Measurements from ENCODE around the gene OCEL1. TPM values are rescaled to one million over a fixed set of nuclear protein-coding genes. Genes with fewer than 3 reads are reported as not detected.

Gene OCEL1
- total and polyA plus RNA-seq, 2 of the 13 experiments (the other 11 are each of a cell fraction or from before 2014, with no cell fraction given) = 10.6 to 17.2 TPM

- no peak for TF ChIP-seq EHMT2 (IDR thresholded peaks at IDR 0.05; ENCODE audit: borderline replicate concordance, low read depth, low read length)
- TF ChIP-seq ZIK1 (CRISPR knock-in tag; IDR thresholded peaks at IDR 0.05; ENCODE audit: borderline replicate concordance, low read depth) = no peak
- no peak for TF ChIP-seq GATA4 (IDR thresholded peaks at IDR 0.05; ENCODE audit: borderline replicate concordance, low read depth)
- TF ChIP-seq CCAR2 (optimal IDR thresholded peaks at IDR 0.05; ENCODE audit: low read depth, low read length) = no peak
- no peak for TF ChIP-seq ATRX (CRISPR knock-in tag; IDR thresholded peaks at IDR 0.05; ENCODE audit: borderline replicate concordance)
- TF ChIP-seq NBN (conservative IDR thresholded peaks at IDR 0.05) = no peak
- TF ChIP-seq SAP130 (CRISPR knock-in tag; IDR thresholded peaks at IDR 0.05; ENCODE audit: low read depth) = peak; percentile 98
- TF ChIP-seq ZNF230 (CRISPR knock-in tag; IDR thresholded peaks at IDR 0.05) = no peak
- no peak for TF ChIP-seq ZNF383 (CRISPR knock-in tag; IDR thresholded peaks at IDR 0.05; ENCODE audit: borderline replicate concordance)
- 0 out of 2 replicates have a peak, but pooled peaks have one; percentile 43 for TF ChIP-seq AHDC1 (CRISPR knock-in tag; IDR thresholded peaks at IDR 0.05; ENCODE audit: borderline replicate concordance)
- no peak for TF ChIP-seq E2F2 (CRISPR knock-in tag; IDR thresholded peaks at IDR 0.05; ENCODE audit: borderline replicate concordance)
- TF ChIP-seq ZNF570 (CRISPR knock-in tag; IDR thresholded peaks at IDR 0.05; ENCODE audit: borderline replicate concordance) = no peak
- TF ChIP-seq ZNF746 (CRISPR knock-in tag; IDR thresholded peaks at IDR 0.05) = peak; percentile 62
- TF ChIP-seq FLYWCH1 (CRISPR knock-in tag; IDR thresholded peaks at IDR 0.05) = no peak
- no peak; the same call in 1 of the 2 replicates for TF ChIP-seq ZNF670 (CRISPR knock-in tag; IDR thresholded peaks at IDR 0.05; ENCODE audit: borderline replicate concordance)
- peak; percentile 54; the same call in 1 of the 2 replicates for TF ChIP-seq ZNF441 (CRISPR knock-in tag; IDR thresholded peaks at IDR 0.05; ENCODE audit: borderline replicate concordance)
- TF ChIP-seq ARID5B (CRISPR knock-in tag; IDR thresholded peaks at IDR 0.05) = peak; percentile 51; the same call in 1 of the 2 replicates
Observed at GRCh38 chr19:17215127-17215971, 10.7 kb upstream of the OCEL1 start, which contains the start of gene USE1 (continued).

All from HepG2 (cell line).